Measurements from ENCODE around the gene TMEM161A.

- TF ChIP-seq CTCF (IDR thresholded peaks at IDR 0.05), result no peak
- TF ChIP-seq ZFX (IDR thresholded peaks at IDR 0.05; ENCODE audit: borderline replicate concordance), result no peak
Observed at GRCh38 chr19:19087676-19088075, 50.6 kb downstream of the TMEM161A start.
